Measurements from ENCODE around the gene ANKS1B.

The ANKS1B gene

DNA sequence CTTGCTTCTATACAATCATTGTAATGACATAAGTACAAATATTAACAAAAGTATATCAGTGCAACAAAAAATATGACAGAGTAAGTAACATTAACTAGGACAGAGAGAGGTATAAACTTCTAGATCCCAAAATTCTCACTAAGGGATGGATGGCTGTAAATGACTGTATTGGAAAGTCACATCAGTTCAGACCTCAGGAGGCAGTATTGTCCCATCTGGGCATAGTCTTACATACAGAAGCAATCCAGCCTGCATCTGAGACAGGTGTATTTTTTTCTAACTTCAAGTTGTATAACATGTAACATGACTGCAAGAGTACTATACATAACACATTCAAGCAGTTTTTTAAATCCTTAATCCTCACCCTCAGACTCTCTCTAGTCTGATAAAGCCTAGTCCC lies 238.2 kb downstream of the ANKS1B start:
- peak; percentile 55 for ATAC-seq
- TF ChIP-seq TCF4 (CRISPR knock-in tag; IDR thresholded peaks at IDR 0.05; ENCODE audit: borderline replicate concordance) = no peak
- TF ChIP-seq ESRRG (CRISPR knock-in tag; IDR thresholded peaks at IDR 0.05) = no peak
- no peak for TF ChIP-seq PPARA (CRISPR knock-in tag; IDR thresholded peaks at IDR 0.05; ENCODE audit: borderline replicate concordance)
- TF ChIP-seq ZNF565 (CRISPR knock-in tag; conservative IDR thresholded peaks at IDR 0.05; ENCODE audit: low read depth) = no peak
- TF ChIP-seq CSDC2 (CRISPR knock-in tag; IDR thresholded peaks at IDR 0.05) = no peak
- TF ChIP-seq, protein P1, sequence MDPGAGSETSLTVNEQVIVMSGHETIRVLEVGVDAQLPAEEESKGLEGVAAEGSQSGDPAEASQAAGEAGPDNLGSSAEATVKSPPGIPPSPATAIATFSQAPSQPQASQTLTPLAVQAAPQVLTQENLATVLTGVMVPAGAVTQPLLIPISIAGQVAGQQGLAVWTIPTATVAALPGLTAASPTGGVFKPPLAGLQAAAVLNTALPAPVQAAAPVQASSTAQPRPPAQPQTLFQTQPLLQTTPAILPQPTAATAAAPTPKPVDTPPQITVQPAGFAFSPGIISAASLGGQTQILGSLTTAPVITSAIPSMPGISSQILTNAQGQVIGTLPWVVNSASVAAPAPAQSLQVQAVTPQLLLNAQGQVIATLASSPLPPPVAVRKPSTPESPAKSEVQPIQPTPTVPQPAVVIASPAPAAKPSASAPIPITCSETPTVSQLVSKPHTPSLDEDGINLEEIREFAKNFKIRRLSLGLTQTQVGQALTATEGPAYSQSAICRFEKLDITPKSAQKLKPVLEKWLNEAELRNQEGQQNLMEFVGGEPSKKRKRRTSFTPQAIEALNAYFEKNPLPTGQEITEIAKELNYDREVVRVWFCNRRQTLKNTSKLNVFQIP (CRISPR knock-in tag; IDR thresholded peaks at IDR 0.05; ENCODE audit: borderline replicate concordance, low read depth) = no peak
- no peak for TF ChIP-seq ZFP3 (CRISPR knock-in tag; IDR thresholded peaks at IDR 0.05)
- TF ChIP-seq GLIS3 (CRISPR knock-in tag; IDR thresholded peaks at IDR 0.05) = no peak
- TF ChIP-seq, protein P2, sequence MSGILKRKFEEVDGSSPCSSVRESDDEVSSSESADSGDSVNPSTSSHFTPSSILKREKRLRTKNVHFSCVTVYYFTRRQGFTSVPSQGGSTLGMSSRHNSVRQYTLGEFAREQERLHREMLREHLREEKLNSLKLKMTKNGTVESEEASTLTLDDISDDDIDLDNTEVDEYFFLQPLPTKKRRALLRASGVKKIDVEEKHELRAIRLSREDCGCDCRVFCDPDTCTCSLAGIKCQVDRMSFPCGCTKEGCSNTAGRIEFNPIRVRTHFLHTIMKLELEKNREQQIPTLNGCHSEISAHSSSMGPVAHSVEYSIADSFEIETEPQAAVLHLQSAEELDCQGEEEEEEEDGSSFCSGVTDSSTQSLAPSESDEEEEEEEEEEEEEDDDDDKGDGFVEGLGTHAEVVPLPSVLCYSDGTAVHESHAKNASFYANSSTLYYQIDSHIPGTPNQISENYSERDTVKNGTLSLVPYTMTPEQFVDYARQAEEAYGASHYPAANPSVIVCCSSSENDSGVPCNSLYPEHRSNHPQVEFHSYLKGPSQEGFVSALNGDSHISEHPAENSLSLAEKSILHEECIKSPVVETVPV (CRISPR knock-in tag; IDR thresholded peaks at IDR 0.05) = no peak

DNA sequence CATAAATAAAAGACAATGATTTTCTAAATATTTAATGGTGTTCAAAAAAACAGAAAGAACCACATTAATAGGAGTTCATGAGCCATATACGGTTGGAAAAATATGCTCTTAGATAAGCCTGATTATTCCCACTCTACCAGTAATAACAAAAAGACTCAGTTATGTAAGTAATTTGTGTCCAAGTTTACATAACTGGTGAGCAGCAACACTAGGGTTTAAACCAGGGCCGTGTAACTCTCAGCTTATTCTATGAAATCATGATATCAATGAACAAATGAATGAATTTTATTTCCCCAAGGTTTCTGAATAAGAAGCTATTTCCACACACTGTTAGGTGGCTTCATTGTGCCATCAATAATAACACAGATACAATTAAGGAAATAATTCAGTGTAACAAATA lies 238.8 kb downstream of the ANKS1B start:
- TF ChIP-seq RARB (CRISPR knock-in tag; IDR thresholded peaks at IDR 0.05) = no peak
- TF ChIP-seq, protein P2 (CRISPR knock-in tag; IDR thresholded peaks at IDR 0.05) = no peak
- TF ChIP-seq SNAI2 (CRISPR knock-in tag; IDR thresholded peaks at IDR 0.05) = no peak
- no peak for TF ChIP-seq TOX (CRISPR knock-in tag; IDR thresholded peaks at IDR 0.05; ENCODE audit: borderline replicate concordance)
- no peak for TF ChIP-seq ARNTL (CRISPR knock-in tag; IDR thresholded peaks at IDR 0.05; ENCODE audit: borderline replicate concordance, low read depth)
- no peak for TF ChIP-seq BACH2 (CRISPR knock-in tag; IDR thresholded peaks at IDR 0.05; ENCODE audit: borderline replicate concordance)
- TF ChIP-seq GLIS3 (CRISPR knock-in tag; IDR thresholded peaks at IDR 0.05) = no peak
- no peak for TF ChIP-seq ZFP3 (CRISPR knock-in tag; IDR thresholded peaks at IDR 0.05)
- TF ChIP-seq ESRRG (CRISPR knock-in tag; IDR thresholded peaks at IDR 0.05) = no peak
- no peak for TF ChIP-seq PPARA (CRISPR knock-in tag; IDR thresholded peaks at IDR 0.05; ENCODE audit: borderline replicate concordance)
- no peak for TF ChIP-seq OSR1 (CRISPR knock-in tag; IDR thresholded peaks at IDR 0.05)
- no peak for TF ChIP-seq ZFP30 (CRISPR knock-in tag; IDR thresholded peaks at IDR 0.05)
- ATAC-seq = no peak

DNA sequence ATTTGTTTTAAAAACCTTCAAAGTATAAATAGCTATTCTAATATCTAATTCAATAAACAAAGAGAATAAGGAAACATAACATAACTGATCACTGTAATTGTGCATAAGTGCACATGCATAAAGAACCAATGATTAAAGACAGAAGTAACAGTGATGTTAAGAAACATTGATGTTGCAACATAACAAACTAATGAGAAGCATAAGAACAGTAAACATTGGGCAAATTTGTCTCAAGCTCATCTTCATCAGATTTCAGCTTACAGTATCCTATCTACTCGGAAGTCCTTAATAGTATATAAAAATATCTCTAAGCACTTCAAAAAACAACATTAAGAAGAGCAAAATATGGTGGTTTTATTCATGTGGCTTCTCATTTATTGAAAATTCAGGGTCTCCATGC lies 239.6 kb downstream of the ANKS1B start:
- no peak for ATAC-seq
- TF ChIP-seq, protein P1 (CRISPR knock-in tag; IDR thresholded peaks at IDR 0.05; ENCODE audit: borderline replicate concordance, low read depth) = no peak
- no peak for TF ChIP-seq ARNTL (CRISPR knock-in tag; IDR thresholded peaks at IDR 0.05; ENCODE audit: borderline replicate concordance, low read depth)
- no peak for TF ChIP-seq CSDC2 (CRISPR knock-in tag; IDR thresholded peaks at IDR 0.05)
- TF ChIP-seq, protein P2 (CRISPR knock-in tag; IDR thresholded peaks at IDR 0.05) = no peak
- no peak for TF ChIP-seq BACH2 (CRISPR knock-in tag; IDR thresholded peaks at IDR 0.05; ENCODE audit: borderline replicate concordance)
- no peak for TF ChIP-seq SNAI2 (CRISPR knock-in tag; IDR thresholded peaks at IDR 0.05)
- TF ChIP-seq ZFP30 (CRISPR knock-in tag; IDR thresholded peaks at IDR 0.05) = no peak

DNA sequence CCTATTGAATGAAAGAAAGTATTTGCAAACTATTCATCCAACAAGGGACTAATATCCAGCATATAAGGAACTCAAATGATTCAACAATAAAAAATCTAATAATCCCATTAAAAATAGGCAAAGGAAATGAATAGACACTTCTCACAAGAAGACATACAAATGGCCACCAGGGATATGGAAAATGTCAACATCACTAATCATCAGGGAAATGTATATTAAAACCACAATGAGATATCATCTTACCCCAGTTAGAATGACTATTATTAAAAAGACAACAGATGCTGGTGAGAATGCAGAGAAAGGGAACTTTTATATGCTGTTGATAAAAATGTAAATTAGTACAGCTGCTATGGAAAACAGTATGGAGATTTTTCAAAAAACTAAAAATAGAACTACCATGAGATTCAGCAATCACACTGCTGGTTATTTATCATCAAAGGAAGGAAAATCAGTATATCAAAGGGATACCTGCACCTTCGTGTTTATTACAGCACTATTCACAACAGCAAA lies 247.9 kb downstream of the ANKS1B start:
- no peak for TF ChIP-seq ISL1 (CRISPR knock-in tag; IDR thresholded peaks at IDR 0.05)
- ATAC-seq = peak; percentile 90

DNA sequence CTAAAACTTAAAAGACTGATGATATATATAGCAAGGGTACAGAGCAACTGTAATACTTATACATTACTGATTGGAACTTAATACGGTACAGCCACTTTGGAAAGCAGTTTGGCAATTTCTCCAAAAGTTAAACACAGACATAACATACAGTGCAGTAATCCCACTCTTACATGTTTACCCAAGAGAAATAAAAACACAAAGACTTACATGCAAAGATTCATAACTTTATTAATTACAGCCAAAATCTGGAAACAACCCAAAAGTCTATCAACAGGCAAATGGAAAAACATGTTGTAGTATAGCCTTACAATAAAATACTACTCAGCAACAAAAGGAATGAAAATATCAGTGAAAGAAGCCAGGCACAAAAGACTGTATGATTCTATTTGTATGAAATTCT lies 252.6 kb downstream of the ANKS1B start:
- no peak for ATAC-seq
- no peak for TF ChIP-seq ISL1 (CRISPR knock-in tag; IDR thresholded peaks at IDR 0.05)
